ENCODE measurements around the gene LPAR2.

Gene LPAR2

DNA sequence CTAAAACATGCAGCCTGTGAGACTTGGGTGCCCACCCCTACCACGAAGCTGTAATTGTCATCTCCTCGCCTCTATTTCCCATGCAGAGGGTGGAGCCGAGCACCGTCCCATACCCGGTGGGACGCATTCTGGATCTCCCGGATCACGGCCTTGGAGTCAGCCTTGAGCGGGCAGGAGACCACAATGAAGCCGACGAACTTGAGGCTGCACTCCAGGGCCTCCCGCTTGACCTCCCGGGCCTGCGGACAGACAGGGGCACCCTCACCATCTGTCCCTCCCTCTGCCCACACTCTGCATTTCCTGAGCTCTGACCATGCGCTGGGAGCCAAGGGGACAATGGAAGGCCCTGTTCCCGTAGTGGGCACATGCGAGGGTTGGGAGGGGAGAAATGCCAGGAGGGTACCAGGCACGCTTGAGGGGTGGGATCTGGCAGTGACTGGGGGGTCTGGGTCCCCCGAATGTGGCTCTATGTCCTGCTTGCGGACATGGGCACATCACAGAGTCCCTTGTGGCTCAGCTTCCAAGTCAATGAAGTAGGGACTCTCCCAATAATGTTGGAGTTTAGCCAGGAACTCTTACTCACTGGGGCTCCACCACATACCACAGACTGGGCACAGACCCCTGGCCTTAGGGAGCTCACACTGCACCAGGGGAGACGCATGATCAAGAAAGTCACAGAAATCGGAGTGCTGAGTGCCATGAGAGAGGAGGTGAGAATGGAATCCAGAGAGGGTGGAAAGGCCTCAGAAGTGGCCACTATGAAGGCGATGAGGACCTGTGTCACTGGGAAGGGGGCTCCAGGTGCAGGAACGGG is 24.7 kb upstream of the LPAR2 start:
- DNase-seq: no peak

- DNase-seq: no peak
These were observed 23.1 kb upstream of the LPAR2 start for GRCh38 chr19:19651076-19651475.

DNA sequence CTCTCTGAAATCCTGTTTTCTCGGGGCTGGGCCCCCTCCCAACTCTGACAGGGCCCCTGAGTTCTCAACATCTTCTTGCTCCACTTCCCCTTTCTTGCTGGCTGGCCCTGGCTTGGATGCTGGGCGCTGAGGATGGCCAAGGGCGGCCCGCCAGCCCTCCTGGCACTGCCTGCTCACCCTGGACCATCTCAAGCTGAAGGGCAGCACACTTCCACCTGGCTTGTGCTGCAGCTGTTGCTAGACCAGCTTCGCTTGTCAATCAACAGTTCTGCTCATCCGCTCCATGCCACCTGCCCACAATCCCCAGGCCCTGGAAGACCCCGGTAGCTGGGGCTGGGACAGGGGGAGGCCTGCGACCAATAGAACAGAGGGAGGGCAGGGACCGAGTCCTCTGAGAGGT is 22.3 kb upstream of the LPAR2 start:
- no peak for DNase-seq

- no peak for DNase-seq
These were observed 21.6 kb upstream of the LPAR2 start for GRCh38 chr19:19649580-19649995.

- DNase-seq: no peak
These were observed 21.1 kb upstream of the LPAR2 start for GRCh38 chr19:19649155-19649554.

DNA sequence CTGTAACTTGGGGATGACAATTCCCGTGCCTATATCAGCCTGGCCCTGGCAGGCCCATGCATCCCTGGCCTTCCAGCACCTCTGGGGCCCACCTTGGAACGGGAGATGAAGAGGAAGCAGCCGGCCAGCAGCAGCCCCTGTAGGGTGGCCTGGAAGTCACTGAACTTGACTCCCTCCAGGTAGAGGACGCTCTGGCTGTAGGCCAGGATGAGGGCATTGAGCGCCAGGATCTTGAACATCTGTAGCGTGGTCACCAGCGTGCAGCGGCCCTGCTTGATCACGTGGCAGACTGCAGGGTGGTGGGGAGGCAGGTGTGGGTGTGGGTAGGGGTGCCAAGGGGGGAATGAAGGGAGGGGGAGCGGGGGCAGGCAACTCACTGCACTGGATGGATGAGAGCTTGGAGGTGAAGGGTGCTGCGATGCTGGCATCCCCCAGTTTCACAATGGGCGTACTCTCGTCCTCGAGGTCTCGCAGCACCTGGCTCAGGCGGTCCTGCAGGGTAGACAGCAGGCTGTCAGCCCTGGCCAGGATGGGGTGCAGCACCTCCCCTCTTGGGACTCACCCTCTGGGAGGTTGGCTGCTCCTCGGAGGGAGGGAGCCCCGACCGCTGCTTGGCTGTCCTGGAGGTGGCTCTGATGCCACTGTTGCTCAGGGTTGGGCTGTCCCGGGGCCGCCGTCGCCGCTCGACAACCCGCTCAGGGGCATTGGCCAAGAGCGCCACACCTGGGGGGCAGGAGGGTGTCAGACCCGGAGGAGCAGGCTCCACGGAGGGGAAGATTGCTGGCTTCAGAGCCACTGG is 19.2 kb upstream of the LPAR2 start:
- no peak for DNase-seq

GRCh38 chr19:19645233-19645870 is 17.3 kb upstream of the LPAR2 start:
- no peak for DNase-seq

DNA sequence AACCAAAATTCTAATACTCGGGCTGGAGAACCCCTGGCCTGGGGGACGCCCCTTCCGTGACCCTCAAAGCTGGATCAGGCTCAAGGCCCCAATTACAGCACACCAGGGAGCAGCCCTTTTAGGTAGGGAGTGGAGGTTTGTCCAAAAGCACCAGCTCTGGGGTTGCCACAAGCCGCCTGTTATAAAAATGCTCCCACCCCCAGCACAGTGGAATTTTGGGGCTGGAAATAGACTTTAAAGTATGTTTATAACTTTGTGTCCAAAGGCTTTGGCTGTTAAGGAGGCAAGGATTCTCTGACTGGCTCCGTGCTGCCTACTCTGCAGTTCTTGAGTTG is 16.0 kb upstream of the LPAR2 start:
- DNase-seq: no peak

DNA sequence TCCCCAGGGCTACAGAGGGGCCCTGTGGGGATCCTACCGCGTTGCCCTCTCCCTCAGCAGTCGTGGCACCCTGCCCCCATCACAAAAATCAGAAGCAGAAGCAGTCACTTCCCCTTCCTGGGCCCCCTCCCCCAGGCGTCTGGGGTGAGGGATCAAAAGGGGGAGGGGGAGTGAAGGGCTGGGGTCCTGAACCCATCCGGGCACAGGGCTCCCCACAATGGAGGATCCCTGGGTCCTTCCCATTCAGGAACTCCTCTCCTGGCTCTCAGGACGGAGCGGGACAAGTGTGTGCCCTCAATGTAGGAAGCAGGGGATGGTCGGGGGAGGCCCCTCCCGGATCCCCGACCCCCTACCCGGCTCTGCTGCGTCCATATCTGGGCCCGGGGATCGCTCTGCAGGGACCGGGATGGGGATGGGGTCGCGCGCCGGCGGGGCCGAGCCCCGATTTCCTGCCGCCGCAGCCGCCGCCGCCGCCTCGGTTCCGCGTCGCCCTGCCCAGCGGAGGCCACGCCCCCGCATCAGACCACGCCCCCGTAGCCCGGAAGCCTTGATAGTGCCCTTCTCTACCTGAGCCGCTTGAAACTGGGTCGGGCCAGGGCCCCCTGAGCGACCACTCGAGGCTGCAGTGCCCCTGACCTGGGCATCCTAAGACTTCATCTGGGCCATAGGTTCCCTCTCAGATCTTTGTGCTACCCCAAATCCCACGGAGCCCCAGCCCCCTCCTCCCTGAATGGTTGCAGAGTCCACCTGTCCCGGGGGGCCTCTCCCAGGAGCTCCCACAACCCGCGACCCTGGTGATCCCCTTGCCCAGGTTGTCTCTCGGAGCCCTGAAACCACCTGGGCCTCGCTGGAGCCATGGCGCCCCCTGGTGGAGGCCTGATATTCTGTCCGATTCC is 15.4 kb upstream of the LPAR2 start, which contains the start of gene GMIP:
GMIP (minus strand) TSS at position 500 of the 896 bp plus-strand sequence; CDS start at position 372, 128 bp downstream.
- DNase-seq: peak; percentile 40

DNA sequence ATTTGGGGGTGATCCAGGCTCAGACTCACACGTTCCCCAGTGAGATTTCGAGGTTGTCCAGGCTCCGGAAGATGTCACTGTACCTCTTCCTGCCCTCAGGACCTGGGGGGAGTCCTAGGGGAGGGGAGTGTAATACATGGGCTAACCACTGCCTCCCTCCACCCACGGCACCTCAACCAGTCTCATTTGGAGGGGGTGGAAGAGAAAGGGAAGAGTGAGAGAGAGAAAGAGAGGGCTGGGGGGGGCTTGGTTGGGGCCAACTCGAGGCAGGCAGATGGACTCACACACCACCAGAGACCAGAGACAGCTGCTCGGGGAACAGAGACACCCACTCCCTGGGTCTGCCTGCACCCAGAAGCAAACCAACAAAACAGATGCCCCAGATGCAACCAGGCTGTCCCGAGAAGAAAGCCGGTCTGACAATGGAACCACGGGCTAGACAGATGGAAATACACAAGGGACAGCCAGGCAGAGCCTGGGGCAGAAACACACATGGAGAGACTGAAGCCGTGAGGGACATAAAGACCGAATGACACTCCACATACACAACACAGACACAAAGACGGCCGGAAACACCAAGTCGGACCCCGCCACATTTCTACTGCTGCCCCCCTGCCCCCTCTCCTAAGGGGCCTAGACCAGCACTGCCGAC is 14.6 kb upstream of the LPAR2 start:
- no peak for DNase-seq

- DNase-seq: no peak
These were observed 9.7 kb upstream of the LPAR2 start for GRCh38 chr19:19637523-19638251.

DNA sequence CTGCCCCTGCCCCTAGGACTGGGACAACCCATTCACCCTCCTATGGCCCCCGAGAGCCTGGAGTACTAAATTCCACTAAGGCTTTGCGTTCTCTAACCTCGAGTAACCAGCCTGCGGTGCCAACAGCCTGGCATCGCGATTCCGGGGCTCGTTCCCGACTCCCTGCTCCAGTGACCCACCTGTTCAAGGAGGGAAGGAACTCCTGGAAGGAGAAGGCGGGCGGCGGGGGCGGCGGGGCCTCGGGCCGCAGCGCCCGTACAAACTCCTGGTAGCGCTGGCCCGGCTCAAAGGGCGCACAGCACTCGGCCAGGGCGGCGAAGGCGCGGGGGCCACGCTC is 9.1 kb upstream of the LPAR2 start:
- DNase-seq: no peak

DNA sequence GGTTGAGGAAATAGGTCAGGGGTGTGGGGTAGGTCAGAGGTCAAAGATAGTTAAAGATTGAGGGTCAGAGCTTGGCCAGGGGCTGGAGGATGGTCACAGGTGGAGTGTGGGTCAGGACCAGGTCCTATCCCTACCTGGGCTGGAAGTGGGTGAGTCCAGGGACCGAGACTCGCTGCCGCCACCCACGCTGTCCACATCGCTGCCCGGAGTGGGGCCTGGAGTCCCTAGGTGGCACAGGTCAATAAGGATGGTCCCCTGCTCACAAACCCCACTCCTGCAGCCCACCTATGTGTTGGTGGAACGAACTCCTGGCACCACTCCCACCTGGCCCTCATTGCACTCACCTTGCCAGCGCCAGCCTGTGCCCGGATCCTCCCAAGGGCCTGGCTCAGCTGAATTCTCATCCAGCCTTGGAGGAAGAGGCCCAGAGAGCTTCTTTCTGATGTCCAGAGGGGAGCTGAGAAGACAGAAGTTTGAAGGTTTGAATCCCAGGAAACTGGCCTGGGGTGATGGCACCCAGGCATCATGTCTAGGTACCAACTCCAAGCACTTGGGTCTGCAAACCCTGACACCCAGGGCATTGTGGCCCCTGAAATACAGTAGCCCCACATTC is 8.7 kb upstream of the LPAR2 start:
- no peak for DNase-seq

DNA sequence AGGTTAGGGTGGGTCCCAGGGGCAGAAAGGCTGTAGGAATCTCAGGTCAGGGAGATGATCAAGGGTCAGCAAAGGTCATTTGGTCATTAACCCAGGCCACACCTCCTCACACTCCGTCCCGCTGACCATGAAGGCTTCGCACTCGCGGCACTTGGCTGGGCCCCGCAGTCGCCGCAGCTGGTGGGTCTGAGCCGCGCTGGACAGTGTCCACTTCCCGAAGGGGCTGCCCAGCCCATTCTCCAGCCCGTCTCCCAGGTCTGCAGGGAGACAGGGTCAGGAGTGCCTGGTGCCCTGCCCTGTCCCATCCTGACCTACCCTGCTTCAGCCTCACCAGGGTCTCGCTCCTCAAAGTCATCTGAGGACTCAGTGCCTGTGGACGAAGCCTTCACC is 7.3 kb upstream of the LPAR2 start:
- DNase-seq: no peak

DNA sequence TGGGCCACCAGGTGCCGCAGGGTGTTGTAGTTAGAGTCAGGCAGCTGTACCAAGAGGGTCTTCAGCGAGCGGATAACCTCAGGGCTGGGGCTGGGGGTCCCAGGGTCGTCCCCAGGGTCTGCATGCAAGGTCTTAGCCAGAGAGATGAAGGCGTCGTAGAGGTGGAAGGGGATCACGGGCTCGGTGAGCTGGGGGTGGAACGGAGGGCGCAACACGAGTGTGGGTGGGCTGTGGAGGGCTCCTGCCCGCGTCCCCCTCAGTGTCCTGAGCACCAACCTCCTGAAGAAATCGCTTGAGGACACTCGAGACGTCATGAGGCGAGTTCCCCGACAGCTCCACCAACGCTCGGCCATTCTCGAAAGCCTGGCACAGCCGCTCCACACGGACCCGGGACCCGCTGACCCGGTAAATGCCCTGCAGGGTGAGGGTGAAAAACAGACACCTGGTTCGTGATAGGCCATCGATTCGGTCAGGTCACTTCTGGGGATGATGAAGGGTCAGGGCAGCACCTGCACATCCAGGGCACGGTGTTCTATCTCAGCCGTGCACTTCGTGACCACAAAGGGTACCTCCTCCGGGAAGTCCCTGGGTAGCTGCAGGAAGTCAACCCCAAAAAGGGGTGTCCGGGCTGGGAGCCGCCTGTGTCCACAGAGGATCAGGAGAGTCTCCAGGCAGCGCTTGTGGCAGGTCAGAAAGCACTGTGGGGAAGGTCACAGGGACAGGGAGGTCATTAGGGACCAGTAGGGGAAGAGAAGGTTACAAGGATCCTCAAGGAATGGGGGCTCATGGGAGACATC is 6.7 kb upstream of the LPAR2 start:
- no peak for DNase-seq

DNA sequence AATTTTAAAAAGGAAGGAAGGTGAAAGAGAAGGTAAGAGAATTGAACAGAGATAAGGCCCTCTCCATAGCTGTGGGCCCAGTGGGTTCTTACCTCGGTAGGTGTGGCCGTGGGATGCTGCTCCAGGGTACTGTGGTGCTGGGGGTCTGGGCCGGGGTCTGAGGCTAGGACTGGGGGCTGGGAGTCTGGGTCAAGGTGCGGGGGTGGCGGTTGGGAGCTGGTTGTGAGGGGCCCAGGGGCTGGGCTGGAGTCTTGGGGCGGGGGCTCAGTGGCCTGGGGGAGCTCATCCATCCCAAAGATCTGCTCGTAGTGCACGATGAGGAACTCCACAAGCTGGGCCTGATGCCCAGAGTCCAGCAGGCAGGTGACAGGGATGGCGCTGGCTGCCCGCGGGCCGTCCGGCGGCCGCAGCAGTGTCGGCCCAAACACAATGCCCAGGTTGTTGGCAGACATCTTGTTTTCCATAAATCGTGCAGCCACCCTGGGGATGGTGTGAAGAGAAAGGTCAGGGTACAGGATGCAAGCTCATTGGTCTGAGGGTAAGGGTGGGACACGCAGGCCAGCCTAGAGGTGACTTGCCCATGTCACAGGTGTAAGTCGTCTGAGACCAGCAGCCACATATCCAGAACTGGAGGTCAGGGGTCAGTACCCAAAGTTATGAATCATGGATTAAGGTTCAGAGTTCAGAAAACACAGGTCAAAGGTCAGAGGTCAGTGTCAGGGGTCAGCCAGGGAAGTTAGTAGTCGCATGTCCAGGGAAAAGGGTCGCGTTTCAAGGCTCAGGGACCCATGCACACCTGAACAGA is 5.9 kb upstream of the LPAR2 start:
- no peak for DNase-seq

DNA sequence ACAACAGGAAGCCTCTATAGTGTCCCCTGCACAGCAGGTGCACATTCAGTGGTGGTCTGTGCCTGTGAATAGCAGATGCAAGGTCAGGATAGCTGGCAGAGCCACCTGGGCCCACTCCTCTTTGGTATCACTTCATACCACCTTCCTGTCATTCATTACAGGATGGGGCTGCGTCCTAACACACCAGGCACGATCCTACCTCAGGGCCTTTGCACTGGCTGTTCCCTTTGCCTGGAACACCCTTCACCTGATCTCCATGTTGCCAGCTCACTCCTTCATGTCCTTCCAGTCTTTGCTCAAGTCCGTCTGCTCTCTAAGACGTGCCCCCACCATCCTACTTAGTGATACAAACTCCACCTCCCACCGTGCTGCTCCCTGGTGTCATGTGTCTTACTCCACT is 4.6 kb upstream of the LPAR2 start:
- DNase-seq: no peak

DNA sequence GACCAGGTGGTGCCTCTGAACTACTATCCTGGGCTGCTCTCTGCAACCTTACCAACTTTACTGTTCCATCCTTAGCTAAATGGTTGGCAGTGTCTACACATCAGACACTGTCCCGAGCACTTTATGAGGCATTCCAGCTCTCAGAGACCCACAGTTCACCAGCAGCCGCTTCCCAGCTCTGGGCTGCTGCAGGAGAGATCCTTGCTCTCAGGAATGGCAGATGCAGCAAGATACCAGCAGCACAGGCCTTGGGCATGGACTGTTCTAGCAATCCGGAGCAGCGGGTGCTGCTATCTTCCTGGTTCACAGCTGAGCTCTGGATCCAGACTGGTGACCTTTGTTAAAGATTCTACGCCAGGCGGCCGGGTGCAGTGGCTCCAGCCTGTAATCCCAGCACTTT is 3.3 kb upstream of the LPAR2 start:
- DNase-seq: no peak

GRCh38 chr19:19630426-19630825 is 2.4 kb upstream of the LPAR2 start:
- DNase-seq: no peak

- DNase-seq: no peak
These were observed 2.0 kb upstream of the LPAR2 start for GRCh38 chr19:19630062-19630414.
